PC-3 (cell line): ENCODE measurements around the gene D2HGDH. TPM values are rescaled to one million over a fixed set of nuclear protein-coding genes. Genes with fewer than 3 reads are reported as not detected.

Experiments used
- ATAC-seq: fragments of 200-7000 bp; cut with Tn5 transposase; 2 replicates; pipeline ENCODE4 v1.9.1; 2020; ENCODE audit warnings: mild to moderate bottlenecking, moderate library complexity
- BruUV-seq: library from RNA; stranded (reverse); fragments of 400-500 nt; replicated peaks from 2 replicates; lab custom pipeline; 2021; lab: Mats Ljungman, UMichigan
- CTCF ChIA-PET: fragments of 300-600 bp; sonication (Branson Sonifier 250); formaldehyde crosslinking; loops from one replicate; lab custom pipeline; 2022; ENCODE audit warnings: antibody characterized with exemption; lab: Charles Lee
- POLR2A ChIA-PET: fragments of 300-600 bp; sonication (Branson Sonifier 250); formaldehyde crosslinking; loops from one replicate; lab custom pipeline; 2022; ENCODE audit warnings: antibody characterized with exemption; ENCODE audit not compliant: unreplicated experiment; lab: Charles Lee
- DNase-seq: peaks from one replicate; pipeline ENCODE4 v3.0.0-alpha.2; 2015
- H2AFZ ChIP-seq: fragments of 300-600 bp; sonication (generic); 2 replicates; pipeline ENCODE4 v1.6.0; 2016; ENCODE audit warnings: antibody characterized with exemption, low read length
- H3F3A ChIP-seq: fragments of 300-600 bp; sonication (generic); one replicate; pipeline ENCODE4 v1.6.0; 2017; ENCODE audit warnings: antibody characterized with exemption, low read length, control low read depth, mild to moderate bottlenecking; ENCODE audit not compliant: unreplicated experiment
- H3K27ac ChIP-seq: fragments of 300-600 bp; sonication (generic); 2 replicates; pipeline ENCODE4 v1.5.1; 2016; ENCODE audit warnings: mild to moderate bottlenecking, low read length
- H3K27me3 ChIP-seq: fragments of 300-600 bp; sonication (generic); 2 replicates; pipeline ENCODE4 v1.6.1; 2016; ENCODE audit warnings: low read length, mixed read lengths
- H3K36me3 ChIP-seq: fragments of 300-600 bp; sonication (generic); 2 replicates; pipeline ENCODE4 v1.6.1; 2016; ENCODE audit warnings: low read depth, mixed run types, low read length, mixed read lengths
- H3K4me1 ChIP-seq: fragments of 300-600 bp; sonication (generic); 2 replicates; pipeline ENCODE4 v1.5.1; 2016; ENCODE audit warnings: low read length; ENCODE audit not compliant: insufficient read depth
- H3K4me2 ChIP-seq: fragments of 300-600 bp; sonication (generic); 2 replicates; pipeline ENCODE4 v1.6.0; 2016; ENCODE audit warnings: low read length
- H3K4me3 ChIP-seq: fragments of 300-600 bp; sonication (generic); 2 replicates; pipeline ENCODE4 v1.5.1; 2016; ENCODE audit warnings: mild to moderate bottlenecking, low read length, mixed read lengths
- H3K79me2 ChIP-seq: fragments of 300-600 bp; sonication (generic); 2 replicates; pipeline ENCODE4 v1.6.1; 2017; ENCODE audit warnings: low read length, mixed read lengths
- H3K9ac ChIP-seq: fragments of 300-600 bp; sonication (generic); 2 replicates; pipeline ENCODE4 v1.6.0; 2016; ENCODE audit warnings: mild to moderate bottlenecking, low read length
- H3K9me2 ChIP-seq: fragments of 300-600 bp; sonication (generic); replicated peaks from 2 replicates; pipeline ENCODE4 v1.6.1; 2016; ENCODE audit warnings: mixed run types, low read length, mixed read lengths
- H3K9me3 ChIP-seq: fragments of 300-600 bp; sonication (generic); 2 replicates; pipeline ENCODE4 v1.6.1; 2016; ENCODE audit warnings: low read length, mixed read lengths
- H4K20me1 ChIP-seq: fragments of 300-600 bp; sonication (generic); 2 replicates; pipeline ENCODE4 v1.6.1; 2016; ENCODE audit warnings: low read length, mixed read lengths
- CTCF ChIP-seq: fragments of 300-600 bp; sonication (generic); conservative IDR thresholded peaks from 2 replicates; pipeline ENCODE4 v1.5.1; 2017; ENCODE audit warnings: antibody characterized with exemption, low read depth, mild to moderate bottlenecking, low read length
- EZH2 ChIP-seq: fragments of 300-600 bp; sonication (generic); IDR thresholded peaks from one replicate; pipeline ENCODE4 v1.6.1; 2017; ENCODE audit warnings: antibody characterized with exemption, mild to moderate bottlenecking, low read length; ENCODE audit not compliant: unreplicated experiment
- EZH2phosphoT487 ChIP-seq: fragments of 300-600 bp; sonication (generic); IDR thresholded peaks from 2 replicates; pipeline ENCODE4 v1.6.1; 2018; ENCODE audit warnings: mild to moderate bottlenecking, antibody characterized with exemption, low read length, borderline replicate concordance
- intact Hi-C: fragments of 100-400 bp; cut with micrococcal nuclease; formaldehyde crosslinking; loops from 2 replicates; pipeline ENCODE4 v1.9.0; 2023
- total RNA-seq: library from RNA; depleted of rRNA; stranded (reverse); fragments of >200 nt; gene quantifications from 2 replicates; pipeline ENCODE4 v1.2.3, GENCODE V29; 2014

D2HGDH gene
- total RNA-seq, 1 experiment from 2014 or later = 28.5 TPM

- H3K4me2 ChIP-seq = no peak overlapping the region
- H3K4me1 ChIP-seq = peaks cover 5% of the 10 kb centered on the region
- no peak overlapping the region for H2AFZ ChIP-seq
- TF ChIP-seq CTCF (no peak), EZH2phosphoT487 (no peak), EZH2 (no peak)
- no peaks in the 10 kb centered on the region for H3K27me3 ChIP-seq
- intact Hi-C loops = no loop called here
- no peak overlapping the region for H3K27ac ChIP-seq
- H3K36me3 ChIP-seq = no peaks in the 10 kb centered on the region
- no peak overlapping the region for H3K4me3 ChIP-seq
- BruUV-seq = no TSS peak
- no peaks in the 10 kb centered on the region for H3K9me3 ChIP-seq
- ChIA-PET POLR2A (no interaction called here), CTCF (no interaction called here)
- ATAC-seq = no peak
- H3K9me2 ChIP-seq = no peaks in the 10 kb centered on the region
- no peak for DNase-seq
- no peaks in the 10 kb centered on the region for H4K20me1 ChIP-seq
- H3K9ac ChIP-seq = no peak overlapping the region
- no peaks in the 10 kb centered on the region for H3K79me2 ChIP-seq
- no peaks in the 10 kb centered on the region for H3F3A ChIP-seq
Measured at GRCh38 chr2:241775223-241776177, 41.1 kb downstream of the D2HGDH start.

- Histone ChIP-seq H3K9me2 (no peaks in the 10 kb centered on the region), H3K9ac (no peak within 1 kb of the TSS), H3K9me3 (no peaks in the 10 kb centered on the region), H3K27ac (no peak within 1 kb of the TSS), H3K36me3 (no peaks in the 10 kb centered on the region), H3K4me1 (peaks cover 5% of the 10 kb centered on the region), H3K79me2 (no peaks in the 10 kb centered on the region), H3F3A (no peaks in the 10 kb centered on the region), H3K4me2 (no peak within 1 kb of the TSS), H3K4me3 (no peak within 1 kb of the TSS), H4K20me1 (no peaks in the 10 kb centered on the region), H2AFZ (no peak within 1 kb of the TSS), H3K27me3 (no peaks in the 10 kb centered on the region)
- POLR2A ChIA-PET = no interaction called here
- no TSS peak for BruUV-seq
- CTCF ChIA-PET = no interaction called here
- TF ChIP-seq EZH2 = no peak
- TF ChIP-seq EZH2phosphoT487 = no peak
- no peak for TF ChIP-seq CTCF
- no peak for DNase-seq
- no peak for ATAC-seq
- intact Hi-C loops = no loop called here
Measured at GRCh38 chr2:241776336-241777169, 42.1 kb downstream of the D2HGDH start, which contains the start of gene GAL3ST2. TSS of gene GAL3ST2 (plus strand) at chr2:241776822. CDS start at chr2:241776956, 134 bp downstream.
